NCI-H2196 (cell line): ENCODE results near the gene TMCO4.

ENCODE experiments used
- DNase-seq: peaks from one replicate; lab custom pipeline; 2025; ENCODE audit not compliant: unreplicated experiment; lab: John Stamatoyannopoulos, UW

The TMCO4 gene

GRCh38 chr1:19689085-19689757, 110.5 kb downstream of the TMCO4 start:
- DNase-seq, result no peak

GRCh38 chr1:19688041-19688842, 111.5 kb downstream of the TMCO4 start:
- DNase-seq, result no peak

- DNase-seq, result no peak
Measured at GRCh38 chr1:19687414-19687813, 112.3 kb downstream of the TMCO4 start.

GRCh38 chr1:19685994-19686393, 113.7 kb downstream of the TMCO4 start:
- DNase-seq, result no peak

GRCh38 chr1:19684677-19685076, 115.0 kb downstream of the TMCO4 start:
- no peak for DNase-seq

GRCh38 chr1:19683351-19683750, 116.4 kb downstream of the TMCO4 start:
- no peak for DNase-seq

GRCh38 chr1:19682901-19683300, 116.8 kb downstream of the TMCO4 start:
- no peak for DNase-seq

GRCh38 chr1:19682257-19682656, 117.5 kb downstream of the TMCO4 start:
- DNase-seq, result no peak

GRCh38 chr1:19680644-19681043, 119.1 kb downstream of the TMCO4 start:
- no peak for DNase-seq

- no peak for DNase-seq
Measured at GRCh38 chr1:19679691-19680090, 120.0 kb downstream of the TMCO4 start.

- DNase-seq, result no peak
Measured at GRCh38 chr1:19678931-19679453, 120.7 kb downstream of the TMCO4 start.

GRCh38 chr1:19678493-19678892, 121.2 kb downstream of the TMCO4 start:
- no peak for DNase-seq

GRCh38 chr1:19676438-19676922, 123.2 kb downstream of the TMCO4 start:
- DNase-seq, result no peak

- DNase-seq, result no peak
Measured at GRCh38 chr1:19675797-19676196, 123.9 kb downstream of the TMCO4 start.

GRCh38 chr1:19672237-19672636, 127.5 kb downstream of the TMCO4 start:
- DNase-seq, result no peak

- no peak for DNase-seq
Measured at GRCh38 chr1:19670787-19671186, 128.9 kb downstream of the TMCO4 start.

- DNase-seq, result no peak
Measured at GRCh38 chr1:19668888-19669287, 130.8 kb downstream of the TMCO4 start.

GRCh38 chr1:19665496-19666465, 133.9 kb downstream of the TMCO4 start:
- DNase-seq, result no peak

- DNase-seq, result no peak
Measured at GRCh38 chr1:19665186-19665495, 134.6 kb downstream of the TMCO4 start.

- DNase-seq, result peak; percentile 35
Measured at GRCh38 chr1:19664453-19665185, 135.1 kb downstream of the TMCO4 start, which contains the start of gene HTR6. HTR6 (plus strand) TSS chr1:19664875; CDS start chr1:19665754, 879 bp downstream.
